ENCODE measurements around the gene SPIN1.

SPIN1 gene

DNA sequence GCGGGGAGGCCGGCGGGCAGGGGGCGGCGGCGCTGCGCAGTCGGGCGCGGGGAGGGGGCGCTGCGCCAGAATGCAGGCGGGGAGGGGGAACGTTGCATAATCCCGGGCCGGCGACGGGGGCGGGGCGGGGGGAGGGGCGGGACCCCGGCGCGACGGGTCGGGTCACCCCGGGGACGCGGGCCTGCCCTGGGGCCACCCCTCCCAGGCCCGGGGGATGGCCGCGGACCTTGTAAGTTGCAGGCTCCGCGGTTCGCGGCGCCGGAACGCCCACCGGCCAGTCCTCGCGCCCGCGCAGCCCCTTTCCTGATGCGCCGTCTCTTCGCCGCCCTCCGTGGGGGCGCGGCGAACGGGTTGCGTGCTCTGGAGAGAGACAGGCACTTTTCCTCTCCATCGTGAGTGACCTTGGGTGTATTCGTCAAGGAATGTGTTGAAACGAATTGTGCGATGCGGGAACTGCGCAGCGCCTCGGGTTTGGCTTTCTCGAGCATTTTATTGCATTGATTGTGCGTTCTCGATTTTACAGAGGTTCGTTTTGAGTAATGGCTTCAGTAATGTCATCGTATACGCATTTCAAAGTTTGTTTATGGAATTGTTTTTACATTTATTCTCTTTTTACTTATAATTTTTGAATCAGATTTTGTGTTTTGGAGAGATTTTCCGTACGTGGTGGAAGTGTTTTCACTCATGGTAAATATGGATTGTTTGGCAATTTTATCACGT lies 802 bp downstream of the SPIN1 start:
- peak; percentile 76 for DNase-seq

DNA sequence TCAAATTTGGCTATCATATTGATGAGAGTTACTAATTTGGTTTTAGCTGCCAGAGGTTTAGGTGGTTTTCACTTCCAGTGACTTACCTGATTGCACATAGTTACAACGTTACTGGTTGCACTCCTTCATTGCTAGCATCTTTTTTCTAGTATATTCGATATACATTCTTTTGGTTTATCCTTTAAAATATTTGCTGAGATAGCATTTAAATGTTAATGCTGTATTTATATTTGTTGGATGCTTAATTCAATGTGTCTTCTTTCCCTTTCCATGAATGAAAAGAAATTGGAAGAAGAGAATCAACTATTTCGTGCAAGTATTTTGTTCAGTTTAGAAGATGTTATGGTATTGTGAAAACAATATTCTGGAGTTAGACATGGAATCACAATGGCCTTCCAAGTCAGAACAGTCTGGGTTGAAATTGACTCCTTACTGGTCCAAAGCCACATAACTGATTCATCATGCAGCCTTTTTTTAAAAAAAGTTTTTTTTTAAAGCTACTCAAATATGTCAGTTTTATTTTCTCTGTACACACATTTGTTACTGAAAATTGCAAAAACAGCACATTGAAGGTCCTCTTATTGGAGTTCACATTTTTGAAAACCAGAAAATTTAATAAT lies 2.2 kb downstream of the SPIN1 start:
- DNase-seq = no peak

- DNase-seq = no peak
Observed at GRCh38 chr9:88391236-88391635, 3.0 kb downstream of the SPIN1 start.

DNA sequence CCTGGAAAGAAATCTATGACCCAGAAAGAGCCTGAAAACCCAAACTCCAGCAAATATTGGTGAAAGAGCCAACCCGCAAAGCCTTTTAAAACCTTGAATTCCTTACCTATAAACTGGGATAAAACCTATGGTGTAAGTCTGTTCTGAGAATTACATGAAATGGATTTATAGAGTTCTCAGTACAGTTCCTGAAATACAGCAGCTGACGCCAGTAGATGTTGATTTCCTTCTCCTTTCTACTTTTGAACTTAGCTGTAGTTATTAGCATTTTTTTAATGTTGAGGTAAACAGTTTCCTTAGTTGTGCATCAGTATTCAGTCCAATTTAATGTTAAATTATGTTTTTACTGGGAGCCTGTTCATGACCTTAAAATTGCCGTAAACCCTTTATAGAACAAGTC lies 3.7 kb downstream of the SPIN1 start:
- DNase-seq = no peak

DNA sequence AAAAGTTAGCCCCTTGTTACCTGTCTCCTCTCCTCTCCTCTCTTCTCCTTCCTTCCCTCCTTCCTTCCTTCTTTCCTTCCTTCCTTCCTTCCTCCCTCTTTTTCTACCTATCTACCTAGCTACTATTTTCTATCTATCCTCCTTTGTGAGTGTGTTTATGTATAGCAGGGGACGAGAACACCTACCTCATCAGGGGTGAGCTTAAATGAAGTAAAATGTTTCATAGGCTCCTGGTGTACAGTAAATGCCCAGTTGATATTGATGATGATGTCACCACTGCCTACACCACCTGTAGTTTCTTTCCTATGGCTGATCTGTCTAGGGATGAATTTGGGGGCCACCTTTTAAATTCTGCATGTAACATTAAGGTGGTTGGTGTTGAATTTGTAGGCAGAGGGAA lies 4.3 kb downstream of the SPIN1 start:
- DNase-seq = no peak

DNA sequence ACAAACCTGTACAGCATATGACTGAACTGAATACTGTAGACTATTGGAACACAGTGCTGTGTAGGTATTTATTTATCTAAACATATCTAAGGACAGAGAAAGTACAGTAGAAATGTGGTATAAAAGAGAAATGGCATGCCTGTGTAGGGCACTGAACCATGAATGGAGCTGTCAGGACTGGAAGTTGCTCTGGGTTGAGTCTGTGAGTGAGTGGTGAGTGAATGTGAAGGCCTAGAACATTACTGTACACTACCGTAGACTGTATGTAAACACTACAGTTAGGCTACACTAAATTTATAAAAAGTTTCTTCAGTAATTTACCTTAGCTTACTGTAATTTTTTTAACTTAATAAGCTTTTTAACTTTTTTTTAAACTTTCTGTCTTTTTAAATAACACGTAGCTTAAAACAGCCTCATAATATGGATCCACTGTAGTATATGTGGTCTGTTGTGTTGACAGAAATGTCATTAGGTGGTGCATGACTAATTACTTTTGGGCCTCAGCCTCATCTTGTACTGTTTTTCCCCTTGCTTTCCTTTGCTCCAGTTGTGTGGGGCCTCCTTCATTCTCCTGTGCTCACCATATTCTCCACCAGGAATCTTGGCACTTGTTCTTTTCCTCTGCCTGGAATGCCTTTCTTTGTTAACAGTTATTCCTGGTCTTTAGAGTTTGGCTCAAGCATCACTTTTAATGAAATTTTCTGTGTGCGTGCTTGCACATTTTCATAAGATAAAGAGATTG lies 8.8 kb downstream of the SPIN1 start:
- no peak for DNase-seq

DNA sequence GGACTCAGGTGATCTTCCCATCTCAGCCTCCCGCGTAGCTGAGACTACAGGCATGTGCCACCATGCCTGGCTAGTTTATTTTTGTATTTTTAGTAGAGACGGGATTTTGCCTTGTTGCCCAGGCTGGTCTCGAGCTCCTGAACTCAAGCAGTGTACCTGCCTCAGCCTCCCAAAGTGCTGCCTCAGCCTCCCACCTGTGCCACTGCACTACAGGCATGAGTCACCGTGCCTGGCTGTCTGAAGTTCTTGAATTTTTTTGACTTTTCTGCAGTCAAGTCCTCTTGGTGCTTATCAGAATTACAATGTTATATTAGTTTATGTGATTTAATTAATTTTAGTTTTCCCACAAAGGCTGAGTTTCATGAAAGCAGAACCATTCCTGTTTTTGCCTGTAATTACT lies 9.8 kb downstream of the SPIN1 start:
- no peak for DNase-seq

GRCh38 chr9:88399966-88400365 lies 11.7 kb downstream of the SPIN1 start:
- peak; percentile 30 for DNase-seq

- no peak for DNase-seq
Observed at GRCh38 chr9:88403340-88403739, 15.1 kb downstream of the SPIN1 start.

DNA sequence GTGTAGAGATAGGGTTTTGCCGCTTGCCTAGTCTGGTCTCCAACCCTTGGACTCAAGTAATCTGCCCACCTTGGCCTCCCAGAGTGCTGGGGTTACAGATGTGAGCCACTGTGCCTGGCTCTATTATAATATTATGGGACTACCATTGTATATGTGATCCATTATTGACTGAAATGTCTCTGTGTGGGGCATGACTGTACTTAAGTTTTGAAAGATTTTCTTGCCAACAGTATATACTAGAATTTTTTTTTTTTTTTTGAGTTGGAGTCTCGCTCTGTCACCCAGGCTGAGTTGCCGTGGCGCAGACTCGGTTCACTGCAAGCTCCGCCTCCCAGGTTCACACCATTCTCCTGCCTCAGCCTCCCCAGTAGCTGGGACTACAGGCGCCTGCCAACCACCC lies 17.8 kb downstream of the SPIN1 start:
- no peak for DNase-seq

DNA sequence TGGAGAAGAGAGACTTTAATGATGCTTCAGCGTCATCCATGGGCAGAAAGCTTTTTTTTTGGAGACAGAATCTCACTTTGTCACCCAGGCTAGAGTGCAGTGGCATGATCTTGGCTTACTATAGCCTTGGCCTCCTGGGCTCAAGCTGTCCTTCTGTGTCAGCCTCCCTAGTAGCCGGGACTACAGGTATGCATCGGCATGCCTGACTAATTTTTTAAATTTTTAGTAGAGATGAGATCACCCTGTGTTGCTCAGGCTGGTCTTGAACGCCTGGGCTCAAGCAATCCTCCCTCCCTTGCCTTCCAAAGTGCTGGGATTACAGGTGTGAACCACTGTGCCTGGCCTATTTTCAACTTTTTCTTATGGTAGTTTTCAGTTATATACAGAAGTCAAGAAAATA lies 23.2 kb downstream of the SPIN1 start:
- DNase-seq = no peak

DNA sequence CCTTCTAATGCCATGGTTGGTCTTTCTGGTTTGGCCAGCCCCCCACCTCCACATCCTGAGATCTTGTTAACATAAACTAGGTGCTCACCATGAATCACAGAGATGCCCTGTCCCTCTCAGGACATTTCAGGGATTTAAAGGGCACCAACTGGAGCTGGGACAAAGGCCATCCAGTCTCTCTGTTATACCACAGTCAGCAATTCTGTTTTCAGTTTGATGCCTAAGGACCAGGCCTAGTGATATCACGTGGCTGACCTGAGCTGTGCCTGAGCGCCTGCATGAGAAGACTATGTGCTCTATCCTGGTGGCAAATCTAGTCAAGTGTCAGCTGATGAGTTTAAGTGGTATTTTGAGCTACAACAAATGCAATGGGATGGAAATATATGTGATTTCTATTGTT lies 26.1 kb downstream of the SPIN1 start:
- DNase-seq = no peak

- DNase-seq = no peak
Observed at GRCh38 chr9:88418025-88418424, 29.8 kb downstream of the SPIN1 start.

DNA sequence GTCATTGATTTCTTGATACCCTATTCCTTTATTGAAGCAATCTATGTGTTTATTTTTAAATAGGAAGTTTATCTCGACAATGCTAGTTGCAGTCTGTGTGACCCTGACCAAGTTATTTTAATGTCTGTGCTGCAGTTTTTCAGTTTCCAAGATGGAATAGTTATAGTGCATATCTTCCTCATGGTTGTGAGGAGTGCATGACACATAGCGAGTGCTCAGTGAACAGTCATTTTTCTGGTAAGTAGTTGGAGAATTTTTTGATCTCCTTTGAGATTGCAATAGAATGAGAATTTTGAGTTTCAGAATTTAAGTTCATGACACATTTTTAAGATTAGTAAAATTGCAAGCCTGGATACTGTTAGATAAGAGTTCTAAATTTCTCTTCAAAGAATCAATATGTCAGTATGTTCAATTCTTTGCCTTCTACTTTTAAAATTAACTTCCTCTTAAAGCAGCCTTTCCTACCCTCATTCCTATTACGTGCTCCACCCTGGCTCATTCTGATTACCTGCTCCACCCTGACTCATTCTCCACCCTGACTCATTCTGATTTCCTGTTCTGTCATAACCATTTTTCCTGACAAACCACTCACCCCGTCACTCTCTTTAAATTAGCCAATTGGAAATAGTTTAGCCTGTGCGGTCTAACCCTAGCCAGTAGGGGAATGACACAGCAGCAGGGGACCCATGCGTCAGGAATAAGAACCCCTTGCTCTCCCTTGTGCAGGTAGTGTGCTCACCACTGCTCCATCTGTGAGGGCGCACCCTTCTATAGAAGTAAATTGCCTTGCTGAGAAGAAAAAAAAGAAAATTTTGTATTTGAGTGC lies 30.7 kb downstream of the SPIN1 start:
- no peak for DNase-seq

- no peak for DNase-seq
Observed at GRCh38 chr9:88420227-88420626, 32.0 kb downstream of the SPIN1 start.

- DNase-seq = no peak
Observed at GRCh38 chr9:88421348-88421747, 33.1 kb downstream of the SPIN1 start.

- no peak for DNase-seq
Observed at GRCh38 chr9:88425538-88425950, 37.3 kb downstream of the SPIN1 start.

DNA sequence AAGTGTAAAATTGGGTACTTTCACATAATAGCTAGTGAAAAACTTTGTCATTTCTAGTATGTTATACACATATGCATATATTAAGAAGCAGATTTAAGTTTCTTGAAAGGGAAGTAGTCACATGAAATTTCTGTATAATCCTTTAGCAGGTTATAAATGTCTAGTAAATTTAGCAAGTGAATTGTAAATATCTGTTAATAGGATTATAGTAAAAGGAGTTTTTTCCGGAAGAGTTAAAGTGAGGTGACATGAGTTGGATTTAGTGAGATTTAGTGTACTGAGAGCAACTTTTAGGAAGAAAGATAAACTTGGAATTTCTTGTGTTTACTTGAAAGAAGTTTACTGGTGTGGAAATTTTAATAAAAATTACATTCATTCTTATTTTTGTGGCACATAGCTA lies 38.4 kb downstream of the SPIN1 start:
- no peak for DNase-seq

DNA sequence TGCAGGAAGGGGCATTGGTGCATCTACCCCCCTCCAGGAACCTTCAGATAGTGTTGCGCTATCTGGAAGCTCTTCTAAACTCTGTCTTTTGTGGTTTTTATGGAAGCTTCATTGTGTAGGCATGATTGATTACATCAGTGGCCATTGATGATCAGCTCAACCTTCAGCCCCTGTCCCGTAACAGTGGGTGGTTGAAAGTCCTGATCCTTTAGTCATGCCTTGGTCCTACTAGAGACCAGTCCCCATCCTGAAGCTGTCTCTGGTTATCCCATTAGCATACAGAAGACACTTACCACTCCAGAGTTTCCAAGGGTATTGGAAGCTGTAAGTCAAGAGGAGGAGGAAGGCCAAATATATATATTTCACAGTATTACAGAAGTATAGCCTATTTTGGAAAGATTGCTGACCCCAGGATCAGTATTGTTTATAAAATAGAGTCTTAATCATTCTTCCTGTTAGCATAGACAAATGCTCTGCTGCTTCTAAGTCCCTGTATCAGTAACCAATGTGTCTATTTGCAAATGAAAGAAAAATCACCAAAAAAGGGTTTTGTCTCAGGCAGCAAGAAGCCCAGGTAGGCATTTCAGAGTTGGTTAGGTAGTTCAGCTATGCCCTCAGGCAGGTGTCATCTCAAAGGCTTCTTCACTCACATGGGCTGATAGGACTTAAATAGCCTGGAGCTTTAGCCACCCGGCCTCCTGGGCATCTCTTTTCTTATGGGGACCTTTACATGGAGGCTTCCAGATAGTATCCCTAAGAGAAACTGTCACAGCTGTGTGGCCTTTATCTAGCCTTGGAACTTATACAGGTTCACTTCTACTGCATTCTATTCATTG lies 41.6 kb downstream of the SPIN1 start:
- no peak for DNase-seq

DNA sequence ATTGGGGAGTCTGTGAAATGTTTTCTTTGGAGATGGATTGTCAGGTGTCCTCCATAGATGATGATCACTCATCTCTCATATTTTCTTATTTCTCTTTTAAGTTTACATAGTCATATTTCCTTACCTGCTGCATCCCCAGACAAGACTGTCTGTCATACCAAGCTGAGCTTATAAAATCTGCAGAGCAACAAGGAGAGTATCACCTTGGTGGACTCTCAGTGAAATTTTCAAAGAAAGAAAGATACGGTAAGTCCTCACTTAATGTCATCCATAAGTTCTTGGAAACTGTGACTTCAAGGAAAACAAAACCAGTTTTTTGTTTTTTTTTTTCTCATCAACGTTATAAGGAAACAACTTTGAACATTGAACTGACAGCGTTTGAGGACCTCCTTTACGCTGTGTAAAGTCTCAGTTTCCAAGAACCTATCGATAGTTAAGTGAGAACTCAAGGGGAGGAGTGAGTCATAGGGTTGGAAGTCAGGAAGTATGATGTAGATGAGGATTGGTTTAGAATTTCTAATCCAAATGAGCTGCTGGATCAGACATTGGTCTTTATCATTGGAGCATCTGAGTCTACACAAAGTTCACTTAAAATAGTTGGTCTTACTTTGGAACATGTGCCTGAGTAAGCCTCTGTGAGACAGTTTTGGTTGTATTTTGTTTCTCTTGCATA lies 45.5 kb downstream of the SPIN1 start:
- no peak for DNase-seq

- no peak for DNase-seq
Observed at GRCh38 chr9:88435336-88435735, 47.1 kb downstream of the SPIN1 start.

DNA sequence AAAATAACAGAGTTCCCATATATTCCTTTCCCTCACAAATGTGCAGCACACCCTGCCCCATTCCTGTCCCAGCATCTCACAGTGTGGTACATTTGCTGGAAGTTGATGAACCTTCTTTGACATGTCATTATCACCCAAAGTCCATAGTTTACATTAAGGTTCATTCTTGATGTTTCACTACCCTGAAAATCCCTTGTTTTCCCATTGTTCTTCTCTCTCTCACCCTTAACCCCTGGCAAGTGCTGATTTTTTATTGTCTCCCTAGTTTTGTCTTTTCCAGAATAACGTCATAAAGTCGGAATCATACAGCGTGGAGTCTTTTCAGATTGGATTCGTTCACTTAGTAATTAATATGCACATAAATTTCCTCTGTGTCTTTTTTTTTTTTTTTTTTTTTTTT lies 48.1 kb downstream of the SPIN1 start:
- DNase-seq = no peak

Data from femur (tissue), 1 donor.